GM23338 (cell line): ENCODE results near the gene CORO7.
A peak's percentile ranks its signal among the peaks of the same experiment; 100 is the strongest.

Experiments
- CREB1 ChIP-seq: fragments of 250-450 bp; sonication (Bioruptor Pico); IDR thresholded peaks from 2 replicates; pipeline ENCODE4 v1.5.0; 2020; ENCODE audit warnings: low read depth, mild to moderate bottlenecking, moderate library complexity
- CTCF ChIP-seq, 2 experiments: fragments of 200-600 bp in 1 of 2; sonication (generic) in 1 of 2; conservative IDR thresholded peaks; 2 replicates each; pipeline versions ENCODE4 v1.5.1 to v1.6.1; 2016 to 2017; ENCODE audit warnings: antibody characterized with exemption in 2 of 2, low read depth in 2 of 2, mild to moderate bottlenecking in 2 of 2, moderate library complexity in 1 of 2
- EZH2 ChIP-seq: fragments of 200-600 bp; sonication (generic); IDR thresholded peaks from one replicate; pipeline ENCODE4 v1.8.0; 2017; ENCODE audit warnings: antibody characterized with exemption, mild to moderate bottlenecking, low read depth; ENCODE audit not compliant: unreplicated experiment
- EZH2phosphoT487 ChIP-seq: fragments of 200-600 bp; sonication (generic); IDR thresholded peaks from one replicate; pipeline ENCODE4 v1.8.1; 2018; ENCODE audit warnings: antibody characterized with exemption; ENCODE audit not compliant: unreplicated experiment
- JUNB ChIP-seq: IDR thresholded peaks from one replicate; pipeline ENCODE4 v1.6.1; 2016; ENCODE audit warnings: antibody characterized with exemption; ENCODE audit not compliant: unreplicated experiment
- NANOG ChIP-seq: IDR thresholded peaks from 2 replicates; pipeline ENCODE4 v1.6.1; 2016; ENCODE audit warnings: antibody characterized with exemption, borderline replicate concordance
- POLR2AphosphoS5 ChIP-seq: IDR thresholded peaks from 2 replicates; pipeline ENCODE4 v1.6.1; 2016; ENCODE audit warnings: antibody characterized with exemption, low read depth
- REST ChIP-seq: IDR thresholded peaks from one replicate; pipeline ENCODE4 v1.6.1; 2018; ENCODE audit warnings: antibody characterized with exemption; ENCODE audit not compliant: unreplicated experiment
- STAT1 ChIP-seq: IDR thresholded peaks from one replicate; pipeline ENCODE4 v1.6.1; 2016; ENCODE audit warnings: antibody characterized with exemption; ENCODE audit not compliant: unreplicated experiment
- ZNF114 ChIP-seq: fragments of 250-450 bp; sonication (Bioruptor Pico); IDR thresholded peaks from 2 replicates; pipeline ENCODE4 v1.5.0; 2020; ENCODE audit warnings: mild to moderate bottlenecking, moderate library complexity
- ZNF331 ChIP-seq: fragments of 250-450 bp; sonication (Bioruptor Pico); IDR thresholded peaks from 2 replicates; pipeline ENCODE4 v1.5.0; 2020; ENCODE audit warnings: low read depth, mild to moderate bottlenecking, moderate library complexity

GRCh38 chr16:4307215-4308037, 109.0 kb downstream of the CORO7 start:
- TF ChIP-seq CTCF (conservative IDR thresholded peaks at IDR 0.05; ENCODE audit: low read depth in 2 of 2) (no peak), POLR2AphosphoS5 (peak; percentile 45), EZH2 (no peak), NANOG (no peak), EZH2phosphoT487 (no peak), REST (no peak), ZNF114 (CRISPR knock-in tag) (no peak), STAT1 (no peak), CREB1 (0 out of 2 replicates have a peak, but pooled peaks have one; percentile 32), JUNB (no peak), ZNF331 (no peak)
